GM10248 (cell line): ENCODE measurements around the gene ZSWIM5.

ENCODE experiments used
- CTCF ChIA-PET: fragments of 300-600 bp; sonication (Branson Sonifier 250); formaldehyde crosslinking; extraction: SDS; loops from one replicate; lab custom pipeline; 2021; ENCODE audit warnings: antibody characterized with exemption; lab: Yijun Ruan, JAX
- POLR2A ChIA-PET: fragments of 350-650 bp; sonication (Branson Sonifier 250); formaldehyde crosslinking; extraction: SDS; loops from one replicate; lab custom pipeline; 2020; ENCODE audit warnings: antibody characterized with exemption; lab: Yijun Ruan, JAX
- DNase-seq: peaks from one replicate; pipeline ENCODE4 v3.0.0; 2012; ENCODE audit errors: extremely low spot score
- TF ChIP-seq, protein P1 (sequence below): IDR thresholded peaks from 2 replicates; pipeline ENCODE4 v1.5.1; 2012; ENCODE audit warnings: mild to moderate bottlenecking, low read depth; ENCODE audit errors: extremely low read depth, missing control alignments, control extremely low read depth

Gene ZSWIM5

DNA sequence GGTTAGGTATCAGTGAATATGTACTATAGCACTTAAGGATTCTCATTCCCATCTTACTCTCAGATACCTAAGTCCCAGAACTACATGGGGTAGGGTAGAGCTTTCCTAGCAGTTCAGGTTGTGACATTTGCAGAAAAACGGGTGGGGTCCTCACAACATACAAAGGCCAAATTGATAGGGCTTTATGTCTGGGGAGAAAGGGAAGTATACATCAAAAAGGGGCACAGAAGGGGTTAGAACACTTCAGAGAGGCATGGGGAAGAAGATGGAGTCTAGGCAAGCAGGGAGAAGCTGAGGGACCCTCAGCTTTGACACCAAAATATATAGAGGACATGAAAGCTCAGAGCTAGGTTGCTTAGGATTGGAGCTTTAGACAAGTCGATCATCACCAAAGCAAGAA, 190.7 kb downstream of the ZSWIM5 start:
- DNase-seq, result no peak
- TF ChIP-seq, protein P1, sequence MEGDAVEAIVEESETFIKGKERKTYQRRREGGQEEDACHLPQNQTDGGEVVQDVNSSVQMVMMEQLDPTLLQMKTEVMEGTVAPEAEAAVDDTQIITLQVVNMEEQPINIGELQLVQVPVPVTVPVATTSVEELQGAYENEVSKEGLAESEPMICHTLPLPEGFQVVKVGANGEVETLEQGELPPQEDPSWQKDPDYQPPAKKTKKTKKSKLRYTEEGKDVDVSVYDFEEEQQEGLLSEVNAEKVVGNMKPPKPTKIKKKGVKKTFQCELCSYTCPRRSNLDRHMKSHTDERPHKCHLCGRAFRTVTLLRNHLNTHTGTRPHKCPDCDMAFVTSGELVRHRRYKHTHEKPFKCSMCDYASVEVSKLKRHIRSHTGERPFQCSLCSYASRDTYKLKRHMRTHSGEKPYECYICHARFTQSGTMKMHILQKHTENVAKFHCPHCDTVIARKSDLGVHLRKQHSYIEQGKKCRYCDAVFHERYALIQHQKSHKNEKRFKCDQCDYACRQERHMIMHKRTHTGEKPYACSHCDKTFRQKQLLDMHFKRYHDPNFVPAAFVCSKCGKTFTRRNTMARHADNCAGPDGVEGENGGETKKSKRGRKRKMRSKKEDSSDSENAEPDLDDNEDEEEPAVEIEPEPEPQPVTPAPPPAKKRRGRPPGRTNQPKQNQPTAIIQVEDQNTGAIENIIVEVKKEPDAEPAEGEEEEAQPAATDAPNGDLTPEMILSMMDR, result no peak
- ChIA-PET POLR2A (no interaction called here), CTCF (interaction anchor here (1.8 to 11.4 kb wide), 6 partner anchors 9 to 553 kb away, joined by 7 to 127 read pairs (median 13); partner anchors contain the start of gene TESK2)

- CTCF ChIA-PET, result interaction anchor here (0.6 to 11.4 kb wide), 46 partner anchors 10 to 947 kb away, joined by 3 to 188 read pairs (median 4); partner anchors contain the start of genes CCDC163, EIF2B3, MMACHC and MUTYH
- TF ChIP-seq, protein P1, result peak; percentile 92
- POLR2A ChIA-PET, result interaction anchor here (0.6 kb wide), 1 partner anchor 507 kb away, joined by 4 read pairs; the partner anchor contains the start of gene PRDX1
- peak; percentile 76 for DNase-seq
Measured at GRCh38 chr1:45014321-45015028, 191.9 kb downstream of the ZSWIM5 start.

DNA sequence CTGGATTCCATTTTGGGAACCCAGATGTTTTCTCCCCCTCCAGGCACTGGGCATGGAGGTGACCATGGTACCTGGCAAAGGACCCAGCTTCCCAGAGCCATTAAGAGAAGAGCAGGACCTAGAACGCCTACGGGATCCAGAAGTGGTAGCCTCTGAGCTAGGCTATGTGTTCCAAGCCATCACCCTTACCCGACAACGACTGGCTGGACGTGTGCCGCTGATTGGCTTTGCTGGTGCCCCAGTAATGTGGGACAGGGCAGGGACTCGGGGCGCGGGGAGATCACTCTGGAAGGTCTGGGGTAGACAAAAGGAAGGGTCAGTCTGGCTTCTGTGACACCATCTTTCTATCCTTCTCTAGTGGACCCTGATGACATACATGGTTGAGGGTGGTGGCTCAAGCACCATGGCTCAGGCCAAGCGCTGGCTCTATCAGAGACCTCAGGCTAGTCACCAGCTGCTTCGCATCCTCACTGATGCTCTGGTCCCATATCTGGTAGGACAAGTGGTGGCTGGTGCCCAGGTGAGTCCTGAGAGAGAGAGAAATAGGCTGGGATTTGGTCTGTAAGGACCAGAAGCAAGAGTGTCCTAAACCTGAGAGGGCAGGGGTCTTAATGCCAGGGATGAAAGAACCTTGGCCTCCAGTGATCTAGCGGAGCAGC, 192.7 kb downstream of the ZSWIM5 start:
- TF ChIP-seq, protein P1, result no peak
- no peak for DNase-seq
- CTCF ChIA-PET, result interaction anchor here (0.6 to 11.4 kb wide), 45 partner anchors 10 to 947 kb away, joined by 3 to 188 read pairs (median 4); partner anchors contain the start of genes CCDC163, EIF2B3, MMACHC and MUTYH
- POLR2A ChIA-PET, result no interaction called here

- CTCF ChIA-PET, result interaction anchor here (0.6 to 11.4 kb wide), 16 partner anchors 10 to 509 kb away, joined by 3 to 188 read pairs (median 7); partner anchors contain the start of genes CCDC163, MMACHC, MUTYH and PRDX1
- POLR2A ChIA-PET, result interaction anchor here (0.8 to 2.8 kb wide), 4 partner anchors 26 to 479 kb away, joined by 3 to 24 read pairs (median 6); partner anchors contain the start of gene EIF2B3
- DNase-seq, result peak; percentile 42
- TF ChIP-seq, protein P1, result no peak
Measured at GRCh38 chr1:45012639-45013278, 193.6 kb downstream of the ZSWIM5 start.

GRCh38 chr1:45011837-45012638, 194.4 kb downstream of the ZSWIM5 start, which contains the start of gene UROD:
Gene UROD (plus strand): TSS chr1:45012254. CDS start chr1:45012266, 12 bp downstream.
- POLR2A ChIA-PET, result interaction anchor here (0.8 to 2.8 kb wide), 6 partner anchors 26 to 509 kb away, joined by 3 to 24 read pairs (median 8); partner anchors contain the start of genes EIF2B3 and PRDX1
- TF ChIP-seq, protein P1, result no peak
- DNase-seq, result peak; percentile 95
- CTCF ChIA-PET, result interaction anchor here (0.7 to 11.4 kb wide), 23 partner anchors 9 to 479 kb away, joined by 3 to 188 read pairs (median 5); partner anchors contain the start of genes BTBD19, MUTYH, TESK2 and TOE1
